Fibroblast of lung (primary cell): Measurements from ENCODE around the gene HM13.

ENCODE experiments used
- CTCF ChIP-seq, 2 donors: IDR thresholded peaks in 1 of 2; conservative IDR thresholded peaks in 1 of 2; 1 replicate in 1 of 2; 2 replicates in 1 of 2; pipeline ENCODE4 v1.5.1; 2011 to 2012; ENCODE audit warnings: low read length in 2 of 2, control low read depth in 1 of 2, inconsistent platforms in 1 of 2, low read depth in 1 of 2, mild to moderate bottlenecking in 1 of 2
- EZH2 ChIP-seq: IDR thresholded peaks from 2 replicates; pipeline ENCODE4 v1.5.1; 2012; ENCODE audit warnings: low read length, control low read depth, mild to moderate bottlenecking; ENCODE audit errors: missing control alignments

DNA sequence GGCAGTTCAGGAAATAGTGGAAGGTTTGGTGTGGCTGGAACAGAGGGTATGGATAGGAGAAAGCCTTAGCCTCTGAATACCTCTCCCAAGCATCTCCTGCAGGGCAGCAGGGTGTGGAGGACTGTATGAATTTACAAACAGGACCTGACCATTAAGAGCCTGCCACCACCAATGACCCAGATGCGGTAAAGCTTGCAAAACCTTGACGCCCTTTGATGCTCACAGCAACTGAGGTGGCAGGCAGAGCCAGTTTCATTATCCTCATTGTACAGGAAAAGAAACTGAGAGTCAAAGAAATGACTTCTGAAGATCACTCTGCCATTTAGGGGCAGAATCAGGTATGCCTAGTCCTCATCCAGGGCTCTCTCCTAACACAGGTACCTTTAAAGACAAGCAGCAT lies 2.4 kb downstream of the HM13 start:
- no peak for TF ChIP-seq EZH2
- no peak for TF ChIP-seq CTCF (conservative IDR thresholded peaks at IDR 0.05 in 1 of 2, IDR thresholded peaks at IDR 0.05 in 1 of 2; ENCODE audit: low read depth in 1 of 2, low read length in 2 of 2)
